Measurements from ENCODE around the gene HOXC9.

HOXC9 gene

DNA sequence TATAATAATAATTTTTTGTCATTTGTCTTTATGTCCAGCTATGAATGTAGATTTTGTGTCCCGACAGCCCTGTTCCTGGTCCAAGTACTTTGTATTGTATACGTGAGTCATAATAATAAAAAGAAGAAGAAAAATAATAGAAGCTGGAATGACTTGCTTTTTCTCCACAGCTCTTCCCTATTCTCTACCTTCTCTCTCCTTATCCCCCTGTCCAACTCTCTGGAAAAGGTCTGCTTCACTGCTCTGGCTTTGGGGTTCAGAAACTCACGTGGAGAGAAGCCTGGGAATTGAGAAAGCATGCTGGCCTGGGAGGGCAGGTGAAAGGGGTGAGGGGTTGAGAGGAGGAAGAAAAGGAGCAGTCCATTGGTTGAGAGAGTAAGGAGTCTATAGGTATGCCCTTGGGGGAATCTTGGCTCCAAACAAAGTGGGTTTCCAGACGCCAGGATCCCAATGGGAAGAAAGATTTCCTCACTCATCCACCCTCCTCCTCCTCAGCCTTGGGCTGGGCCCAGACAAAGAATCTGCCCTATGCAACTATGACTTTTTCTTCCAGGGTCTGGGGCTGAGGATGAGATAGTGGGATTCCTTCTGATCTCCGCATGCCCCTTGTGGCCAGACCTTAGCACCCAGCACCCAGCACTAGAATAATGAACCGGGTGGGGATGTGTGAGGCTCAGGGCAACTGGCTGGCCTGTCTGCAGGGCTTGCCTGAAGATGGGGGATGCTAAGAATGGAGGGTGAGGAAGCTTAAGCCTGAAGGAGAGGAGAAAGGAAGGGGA lies 12.9 kb downstream of the HOXC9 start:
- no peak for DNase-seq (ENCODE audit: low read depth in 2 of 2)
- H3K4me3 ChIP-seq (replicated peaks in 1 of 2; ENCODE audit: low read depth in 2 of 2, low read length in 2 of 2), result no peak overlapping the region
- TF ChIP-seq, protein P1, sequence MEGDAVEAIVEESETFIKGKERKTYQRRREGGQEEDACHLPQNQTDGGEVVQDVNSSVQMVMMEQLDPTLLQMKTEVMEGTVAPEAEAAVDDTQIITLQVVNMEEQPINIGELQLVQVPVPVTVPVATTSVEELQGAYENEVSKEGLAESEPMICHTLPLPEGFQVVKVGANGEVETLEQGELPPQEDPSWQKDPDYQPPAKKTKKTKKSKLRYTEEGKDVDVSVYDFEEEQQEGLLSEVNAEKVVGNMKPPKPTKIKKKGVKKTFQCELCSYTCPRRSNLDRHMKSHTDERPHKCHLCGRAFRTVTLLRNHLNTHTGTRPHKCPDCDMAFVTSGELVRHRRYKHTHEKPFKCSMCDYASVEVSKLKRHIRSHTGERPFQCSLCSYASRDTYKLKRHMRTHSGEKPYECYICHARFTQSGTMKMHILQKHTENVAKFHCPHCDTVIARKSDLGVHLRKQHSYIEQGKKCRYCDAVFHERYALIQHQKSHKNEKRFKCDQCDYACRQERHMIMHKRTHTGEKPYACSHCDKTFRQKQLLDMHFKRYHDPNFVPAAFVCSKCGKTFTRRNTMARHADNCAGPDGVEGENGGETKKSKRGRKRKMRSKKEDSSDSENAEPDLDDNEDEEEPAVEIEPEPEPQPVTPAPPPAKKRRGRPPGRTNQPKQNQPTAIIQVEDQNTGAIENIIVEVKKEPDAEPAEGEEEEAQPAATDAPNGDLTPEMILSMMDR (IDR thresholded peaks at IDR 0.05; ENCODE audit: low read depth, low read length), result no peak

DNA sequence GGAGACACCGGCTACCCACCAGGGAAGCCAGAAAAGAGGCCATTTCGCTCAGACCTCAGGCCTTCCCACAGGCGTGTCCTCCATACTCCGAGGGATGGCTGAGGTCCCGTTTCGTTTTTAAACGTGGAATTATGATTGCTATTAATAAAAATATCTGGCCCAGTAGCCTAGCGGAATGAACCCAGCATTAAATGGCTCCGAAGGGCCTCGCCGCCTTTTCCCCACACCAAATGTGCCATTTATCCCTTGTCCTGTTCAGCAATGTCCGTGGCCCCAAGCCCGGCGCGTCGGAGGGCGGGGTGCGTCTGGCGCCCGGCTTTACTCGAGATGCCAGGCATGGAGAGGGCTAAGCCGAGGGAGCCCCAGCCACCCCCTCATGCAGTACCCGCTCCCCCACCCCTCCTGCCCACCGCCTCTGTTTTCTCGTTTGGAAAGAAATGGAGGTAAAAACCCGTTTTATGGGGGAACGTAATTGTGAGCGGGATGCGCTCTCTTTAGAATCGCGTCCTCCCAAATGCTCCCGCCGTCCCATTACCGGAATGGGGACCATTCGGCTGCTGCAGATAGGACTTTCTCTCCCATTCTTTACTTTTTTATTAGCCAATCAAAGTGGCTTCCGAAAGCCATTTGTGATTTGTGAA lies 14.5 kb downstream of the HOXC9 start:
- TF ChIP-seq, protein P1 (IDR thresholded peaks at IDR 0.05; ENCODE audit: low read depth, low read length), result no peak
- DNase-seq (ENCODE audit: low read depth in 2 of 2), result no peak
- no peak overlapping the region for H3K4me3 ChIP-seq (replicated peaks in 1 of 2; ENCODE audit: low read depth in 2 of 2, low read length in 2 of 2)

DNA sequence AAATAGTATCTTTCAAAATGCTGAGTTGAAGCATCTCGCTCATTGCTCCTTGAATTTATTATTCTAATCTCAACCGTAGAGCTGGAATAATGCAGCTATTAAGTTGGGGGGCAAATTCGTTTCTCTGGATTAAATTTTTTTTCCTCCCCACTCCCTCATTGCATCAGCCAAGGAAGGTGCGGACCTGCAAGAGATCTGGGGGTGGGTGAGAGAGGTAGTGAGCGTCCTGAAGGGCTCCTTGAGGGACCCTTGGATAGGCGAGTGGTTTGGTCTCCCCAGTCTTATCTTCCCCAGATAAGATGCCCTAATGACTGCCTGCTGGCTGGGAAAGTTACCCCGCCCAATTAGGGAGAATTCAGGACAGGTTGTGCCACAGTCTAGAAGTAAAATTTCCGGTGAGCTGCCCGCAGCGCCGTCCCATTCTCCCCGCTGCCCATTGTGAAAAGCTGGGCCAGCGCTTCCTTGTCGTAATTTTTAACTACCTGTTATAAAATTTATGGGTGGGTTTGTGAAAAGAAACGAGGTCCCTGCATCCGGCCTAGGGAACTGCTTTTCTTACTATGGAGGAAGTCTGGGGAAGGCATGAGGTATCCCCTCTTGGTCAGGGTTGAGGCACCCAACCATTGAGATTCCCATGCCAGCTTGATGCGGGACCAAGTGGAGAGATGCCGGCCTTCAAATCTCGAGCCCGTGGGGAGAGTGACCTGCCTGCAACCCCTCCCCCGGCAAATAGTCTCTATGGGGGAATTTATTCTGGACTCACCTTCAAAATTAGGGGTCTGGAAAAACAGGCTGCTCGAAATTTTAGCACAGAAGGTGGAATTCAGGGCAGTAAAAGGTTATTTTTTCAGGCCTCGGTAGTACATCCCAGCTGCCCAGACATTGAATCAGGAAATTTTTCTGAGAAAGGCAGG lies 15.3 kb downstream of the HOXC9 start:
- TF ChIP-seq, protein P1 (IDR thresholded peaks at IDR 0.05; ENCODE audit: low read depth, low read length), result no peak
- no peak for DNase-seq (ENCODE audit: low read depth in 2 of 2)
- no peak overlapping the region for H3K4me3 ChIP-seq (replicated peaks in 1 of 2; ENCODE audit: low read depth in 2 of 2, low read length in 2 of 2)

DNA sequence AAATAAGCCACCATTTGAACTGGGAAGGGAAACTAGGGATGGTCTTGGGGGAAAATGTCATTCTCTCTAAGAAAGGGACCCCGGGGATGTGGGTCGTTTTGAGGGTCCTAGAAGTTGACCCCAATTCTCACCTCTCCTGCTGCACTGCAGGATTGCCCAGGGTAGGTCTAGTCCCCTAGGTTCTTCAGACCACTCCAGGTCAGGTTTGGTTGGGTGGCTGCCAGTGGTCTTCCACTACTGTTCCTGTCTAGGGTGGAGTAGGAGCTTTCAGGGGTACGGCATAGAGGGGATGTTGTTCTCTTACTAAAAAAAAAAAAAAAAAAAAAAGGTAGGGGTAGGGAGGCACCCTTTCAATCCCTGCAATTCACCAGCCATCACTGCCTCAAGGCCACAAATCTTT lies 16.1 kb downstream of the HOXC9 start:
- TF ChIP-seq, protein P1 (IDR thresholded peaks at IDR 0.05; ENCODE audit: low read depth, low read length), result no peak
- H3K4me3 ChIP-seq (replicated peaks in 1 of 2; ENCODE audit: low read depth in 2 of 2, low read length in 2 of 2), result no peak overlapping the region
- no peak for DNase-seq (ENCODE audit: low read depth in 2 of 2)

DNA sequence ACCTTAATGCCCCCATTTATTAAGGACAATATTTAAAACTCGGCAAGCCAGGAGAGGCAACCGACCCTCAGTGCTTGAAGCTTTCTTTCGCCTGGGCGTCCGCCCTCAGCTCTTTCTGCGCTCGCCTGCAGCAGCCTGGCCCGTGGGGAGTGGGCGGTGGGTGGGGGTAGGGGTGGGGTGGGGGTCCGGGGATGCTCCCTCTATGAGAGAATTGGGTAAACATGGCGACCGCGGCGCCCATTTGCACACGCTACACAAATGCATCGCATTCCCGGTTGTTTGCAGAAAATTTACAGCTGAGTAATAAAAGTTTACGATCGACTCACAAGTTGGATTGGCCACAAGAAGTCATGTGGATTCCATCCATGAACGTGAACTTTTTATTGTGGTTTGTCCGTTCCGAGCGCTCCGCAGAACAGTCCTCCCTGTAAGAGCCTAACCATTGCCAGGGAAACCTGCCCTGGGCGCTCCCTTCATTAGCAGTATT lies 16.6 kb downstream of the HOXC9 start:
- no peak for DNase-seq (ENCODE audit: low read depth in 2 of 2)
- TF ChIP-seq, protein P1 (IDR thresholded peaks at IDR 0.05; ENCODE audit: low read depth, low read length), result no peak
- H3K4me3 ChIP-seq (replicated peaks in 1 of 2; ENCODE audit: low read depth in 2 of 2, low read length in 2 of 2), result no peak overlapping the region

DNA sequence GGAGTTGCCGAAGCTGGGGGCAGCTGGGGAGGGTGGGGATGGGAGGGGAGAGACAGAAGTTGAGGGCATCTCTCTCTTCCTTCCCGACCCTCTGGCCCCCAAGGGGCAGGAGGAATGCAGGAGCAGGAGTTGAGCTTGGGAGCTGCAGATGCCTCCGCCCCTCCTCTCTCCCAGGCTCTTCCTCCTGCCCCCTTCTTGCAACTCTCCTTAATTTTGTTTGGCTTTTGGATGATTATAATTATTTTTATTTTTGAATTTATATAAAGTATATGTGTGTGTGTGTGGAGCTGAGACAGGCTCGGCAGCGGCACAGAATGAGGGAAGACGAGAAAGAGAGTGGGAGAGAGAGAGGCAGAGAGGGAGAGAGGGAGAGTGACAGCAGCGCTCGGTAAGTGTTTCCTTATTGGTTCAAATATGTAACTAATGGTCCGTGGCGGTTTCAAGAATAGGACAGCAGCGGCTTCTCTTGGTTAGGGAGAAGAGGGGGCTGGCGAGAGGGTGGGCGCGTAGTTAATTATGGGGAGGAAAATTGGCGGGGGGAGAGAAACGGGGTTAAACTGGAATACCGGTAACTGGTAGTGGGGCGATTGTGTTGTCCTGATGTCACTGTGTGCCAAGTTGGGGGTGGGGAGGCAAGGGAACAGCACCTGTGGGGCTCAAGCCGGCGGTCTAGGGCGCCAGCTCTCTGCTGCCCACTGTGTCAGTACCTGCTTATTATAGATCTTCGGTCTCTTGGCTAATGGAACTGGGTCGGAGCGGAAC lies 17.2 kb downstream of the HOXC9 start:
- peak overlapping the region in 1 of 2 donors; percentile 27 for H3K4me3 ChIP-seq (replicated peaks in 1 of 2; ENCODE audit: low read depth in 2 of 2, low read length in 2 of 2)
- TF ChIP-seq, protein P1 (IDR thresholded peaks at IDR 0.05; ENCODE audit: low read depth, low read length), result no peak
- no peak for DNase-seq (ENCODE audit: low read depth in 2 of 2)
